ENCODE results near the gene EXOC5.

The EXOC5 gene

GRCh38 chr14:57153286-57153685, 115.4 kb downstream of the EXOC5 start:
- no peaks in the 10 kb centered on the region for H4K20me1 ChIP-seq (ENCODE audit: insufficient read depth, low read length)
- no peak overlapping the region for H3K9ac ChIP-seq (ENCODE audit: low read length)
- no peaks in the 10 kb centered on the region for H3K79me2 ChIP-seq (ENCODE audit: low read length)
- H3K4me3 ChIP-seq (ENCODE audit: low read length) = no peak overlapping the region
- no peak overlapping the region for H3K27ac ChIP-seq (ENCODE audit: low read length)
- H3K4me1 ChIP-seq (ENCODE audit: low read length) = no peaks in the 10 kb centered on the region
- no peak overlapping the region for H2AFZ ChIP-seq (ENCODE audit: low read depth, low read length)
- no peak overlapping the region for H3K4me2 ChIP-seq (ENCODE audit: low read length)
- peaks cover 6% of the 10 kb centered on the region; the same call in 1 of the 2 replicates for H3K27me3 ChIP-seq (ENCODE audit: low read depth, low read length)
- TF ChIP-seq EZH2phosphoT487 (IDR thresholded peaks at IDR 0.05; ENCODE audit: low read depth) = no peak
- TF ChIP-seq, protein P1, sequence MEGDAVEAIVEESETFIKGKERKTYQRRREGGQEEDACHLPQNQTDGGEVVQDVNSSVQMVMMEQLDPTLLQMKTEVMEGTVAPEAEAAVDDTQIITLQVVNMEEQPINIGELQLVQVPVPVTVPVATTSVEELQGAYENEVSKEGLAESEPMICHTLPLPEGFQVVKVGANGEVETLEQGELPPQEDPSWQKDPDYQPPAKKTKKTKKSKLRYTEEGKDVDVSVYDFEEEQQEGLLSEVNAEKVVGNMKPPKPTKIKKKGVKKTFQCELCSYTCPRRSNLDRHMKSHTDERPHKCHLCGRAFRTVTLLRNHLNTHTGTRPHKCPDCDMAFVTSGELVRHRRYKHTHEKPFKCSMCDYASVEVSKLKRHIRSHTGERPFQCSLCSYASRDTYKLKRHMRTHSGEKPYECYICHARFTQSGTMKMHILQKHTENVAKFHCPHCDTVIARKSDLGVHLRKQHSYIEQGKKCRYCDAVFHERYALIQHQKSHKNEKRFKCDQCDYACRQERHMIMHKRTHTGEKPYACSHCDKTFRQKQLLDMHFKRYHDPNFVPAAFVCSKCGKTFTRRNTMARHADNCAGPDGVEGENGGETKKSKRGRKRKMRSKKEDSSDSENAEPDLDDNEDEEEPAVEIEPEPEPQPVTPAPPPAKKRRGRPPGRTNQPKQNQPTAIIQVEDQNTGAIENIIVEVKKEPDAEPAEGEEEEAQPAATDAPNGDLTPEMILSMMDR (IDR thresholded peaks at IDR 0.05; ENCODE audit: low read depth, low read length) = no peak
- no peaks in the 10 kb centered on the region for H3K36me3 ChIP-seq (replicated peaks; ENCODE audit: low read depth, low read length)
- H3K9me3 ChIP-seq (ENCODE audit: insufficient read depth, low read length) = no peaks in the 10 kb centered on the region

Data from OCI-LY3 (cell line).